Body of pancreas (tissue), 4 donors: ENCODE measurements around the gene PPFIBP2. TPM values are rescaled to one million over a fixed set of nuclear protein-coding genes. Genes with fewer than 3 reads are reported as not detected.

Experiments used
- ATAC-seq: fragments of 150-250 bp; one replicate; pipeline ENCODE4 v1.9.1; 2016
- DNase-seq, 4 donors: peaks; one replicate each; pipeline ENCODE4 v3.0.0-alpha.2; 2019
- H3K27ac ChIP-seq, 4 donors: fragments of 200-600 bp; sonication (generic); 1 replicate in 3 of 4; 2 replicates in 1 of 4; pipeline versions ENCODE4 v1.5.1 to v1.6.1; 2016 to 2019; ENCODE audit warnings: mild to moderate bottlenecking in 1 of 4, mixed read lengths in 1 of 4, moderate library complexity in 1 of 4
- H3K27me3 ChIP-seq, 2 donors: fragments of 200-600 bp; sonication (generic); one replicate each; pipeline ENCODE4 v1.6.0; 2016; ENCODE audit warnings: mild to moderate bottlenecking in 1 of 2
- H3K36me3 ChIP-seq, 2 donors: fragments of 200-600 bp; sonication (generic); replicated peaks in 1 of 2; 2 replicates each; pipeline ENCODE4 v1.5.1; 2016; ENCODE audit warnings: low read depth in 2 of 2; ENCODE audit not compliant: insufficient read depth in 1 of 2
- H3K4me1 ChIP-seq: fragments of 200-600 bp; sonication (generic); one replicate; pipeline ENCODE4 v1.6.0; 2016
- H3K4me3 ChIP-seq, 2 donors: fragments of 200-600 bp; sonication (generic); 1 replicate in 1 of 2; 2 replicates in 1 of 2; pipeline ENCODE4 v1.5.1; 2016 to 2019
- H3K9me3 ChIP-seq, 3 donors: fragments of 200-600 bp; sonication (generic); 1 replicate in 2 of 3; 2 replicates in 1 of 3; pipeline ENCODE4 v1.5.1; 2016
- POLR2A ChIP-seq, 3 donors: fragments of 450-650 bp; IDR thresholded peaks; one replicate each; pipeline ENCODE4 v1.6.1; 2016; ENCODE audit warnings: antibody characterized with exemption in 3 of 3, mild to moderate bottlenecking in 2 of 3
- WGBS, 2 donors: methylation state at CpG; one replicate each; pipeline ENCODE4 v1.1.5; 2017; 5-methylcytosine and 5-hydroxymethylcytosine counted together
- intact Hi-C: fragments of 100-400 bp; cut with DNase I; formaldehyde crosslinking; loops from one replicate; pipeline ENCODE4 v1.15.1; 2023
- total RNA-seq, 2 donors: library from RNA; depleted of rRNA; stranded (reverse); fragments of >200 nt; gene quantifications; one replicate each; pipeline ENCODE4 v1.1.0, GENCODE V29; 2016
- TF ChIP-seq, protein P1 (sequence below), 7 experiments: fragments of 450-650 bp in 4 of 7; fragments of 200-600 bp in 3 of 7; sonication (generic) in 3 of 7; IDR thresholded peaks; one replicate each; pipeline ENCODE4 v1.5.1; 2016 to 2019; ENCODE audit warnings: antibody characterized with exemption in 7 of 7

The PPFIBP2 gene
- total RNA-seq, 2 donors from 2014 or later: 34.9 to 35.3 TPM

DNA sequence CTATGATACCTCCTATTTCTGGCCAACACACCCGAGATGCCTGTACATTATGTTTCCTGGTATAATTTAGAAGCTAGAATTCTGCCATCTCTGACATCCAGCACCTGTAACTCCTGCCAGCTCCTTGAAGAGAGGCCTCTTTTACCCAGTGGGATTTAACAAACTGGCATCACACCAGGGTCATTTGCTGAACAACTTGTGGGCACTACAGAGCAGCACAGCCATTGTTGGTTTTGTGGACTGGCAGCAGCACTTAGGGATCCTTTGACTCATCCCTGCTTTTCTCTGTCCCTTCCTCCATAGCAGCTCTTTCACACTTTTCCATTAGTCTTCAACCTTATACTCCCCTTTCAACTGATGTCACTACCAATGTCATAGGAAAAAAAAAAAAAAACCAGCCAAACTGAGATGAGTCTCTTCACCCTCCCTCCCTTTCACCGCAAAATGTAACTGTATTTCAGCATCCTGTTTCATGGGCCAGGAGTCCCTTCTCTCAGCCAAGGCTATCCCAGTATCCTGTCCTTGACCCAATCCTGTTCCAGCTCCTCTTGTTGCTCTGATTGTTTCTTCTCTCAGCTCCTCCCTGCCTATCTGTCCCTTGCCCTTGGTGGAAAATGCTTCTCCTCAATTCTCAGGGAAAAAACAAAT is 68.7 kb downstream of the PPFIBP2 start:
- TF ChIP-seq, protein P1, sequence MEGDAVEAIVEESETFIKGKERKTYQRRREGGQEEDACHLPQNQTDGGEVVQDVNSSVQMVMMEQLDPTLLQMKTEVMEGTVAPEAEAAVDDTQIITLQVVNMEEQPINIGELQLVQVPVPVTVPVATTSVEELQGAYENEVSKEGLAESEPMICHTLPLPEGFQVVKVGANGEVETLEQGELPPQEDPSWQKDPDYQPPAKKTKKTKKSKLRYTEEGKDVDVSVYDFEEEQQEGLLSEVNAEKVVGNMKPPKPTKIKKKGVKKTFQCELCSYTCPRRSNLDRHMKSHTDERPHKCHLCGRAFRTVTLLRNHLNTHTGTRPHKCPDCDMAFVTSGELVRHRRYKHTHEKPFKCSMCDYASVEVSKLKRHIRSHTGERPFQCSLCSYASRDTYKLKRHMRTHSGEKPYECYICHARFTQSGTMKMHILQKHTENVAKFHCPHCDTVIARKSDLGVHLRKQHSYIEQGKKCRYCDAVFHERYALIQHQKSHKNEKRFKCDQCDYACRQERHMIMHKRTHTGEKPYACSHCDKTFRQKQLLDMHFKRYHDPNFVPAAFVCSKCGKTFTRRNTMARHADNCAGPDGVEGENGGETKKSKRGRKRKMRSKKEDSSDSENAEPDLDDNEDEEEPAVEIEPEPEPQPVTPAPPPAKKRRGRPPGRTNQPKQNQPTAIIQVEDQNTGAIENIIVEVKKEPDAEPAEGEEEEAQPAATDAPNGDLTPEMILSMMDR (IDR thresholded peaks at IDR 0.05): no peak
- no peak for TF ChIP-seq POLR2A (IDR thresholded peaks at IDR 0.05)
- ATAC-seq (peak; percentile 33), DNase-seq (no peak)
- Histone ChIP-seq H3K27ac (no peak overlapping the region), H3K36me3 (no peaks in the 10 kb centered on the region), H3K4me3 (no peak overlapping the region), H3K27me3 (no peaks in the 10 kb centered on the region), H3K4me1 (no peaks in the 10 kb centered on the region), H3K9me3 (no peaks in the 10 kb centered on the region)
- intact Hi-C loops: no loop called here
- 81 to 88% methylated on average over 2 of the region's 2 CpGs for WGBS, 2 donors

DNA sequence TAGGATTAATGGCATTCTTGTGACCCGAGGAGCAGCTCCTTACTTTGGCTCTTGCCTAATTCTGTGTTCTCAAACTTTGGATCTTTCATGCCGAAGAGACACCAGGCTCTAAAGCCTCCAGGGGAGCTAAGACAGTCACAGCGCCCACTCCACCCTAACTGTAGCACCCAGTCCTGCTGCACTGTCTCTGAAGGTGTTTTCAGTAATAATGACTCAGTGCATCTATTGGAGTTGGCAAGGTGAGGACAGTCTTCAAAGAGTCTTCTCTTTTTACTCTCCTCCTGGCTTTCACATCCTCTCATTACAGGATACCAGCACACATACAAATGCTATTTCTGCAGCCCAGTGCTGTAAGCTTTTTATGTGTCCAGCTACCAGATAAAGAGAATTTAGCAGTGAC is 69.4 kb downstream of the PPFIBP2 start:
- Histone ChIP-seq H3K4me1 (no peaks in the 10 kb centered on the region), H3K36me3 (no peaks in the 10 kb centered on the region), H3K27ac (no peak overlapping the region), H3K9me3 (no peaks in the 10 kb centered on the region), H3K27me3 (no peaks in the 10 kb centered on the region), H3K4me3 (no peak overlapping the region)
- intact Hi-C loops: no loop called here
- 90 to 99% methylated on average over 3 of the region's 3 CpGs for WGBS, 2 donors
- TF ChIP-seq POLR2A (IDR thresholded peaks at IDR 0.05): no peak
- TF ChIP-seq, protein P1 (IDR thresholded peaks at IDR 0.05): no peak
- no peak for ATAC-seq
- no peak for DNase-seq

DNA sequence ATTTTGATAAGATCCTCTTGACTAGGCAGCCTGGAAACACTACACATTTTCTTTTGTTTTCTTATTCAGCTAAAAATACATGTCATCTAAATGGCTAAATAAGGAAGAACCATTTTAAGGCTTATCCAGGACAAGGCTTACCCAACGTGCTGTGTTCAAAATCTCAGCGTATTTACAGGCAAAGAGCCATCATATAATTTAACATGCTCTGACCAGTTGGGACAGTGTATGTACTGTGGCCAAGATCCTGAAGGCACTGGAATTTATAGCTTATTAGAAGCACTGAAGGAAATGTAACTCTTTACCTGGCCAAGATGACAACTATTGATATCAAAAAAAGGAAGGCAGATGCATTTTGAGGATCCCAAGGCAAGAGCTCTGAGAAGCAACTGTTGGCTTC is 71.1 kb downstream of the PPFIBP2 start:
- WGBS, 2 donors: 83 to 88% methylated on average over 2 of the region's 2 CpGs
- H3K27me3 ChIP-seq: no peaks in the 10 kb centered on the region
- no peak for DNase-seq
- no peak overlapping the region for H3K27ac ChIP-seq
- no peaks in the 10 kb centered on the region for H3K9me3 ChIP-seq
- TF ChIP-seq, protein P1 (IDR thresholded peaks at IDR 0.05): no peak
- no peak for TF ChIP-seq POLR2A (IDR thresholded peaks at IDR 0.05)
- H3K4me3 ChIP-seq: no peak overlapping the region
- no peaks in the 10 kb centered on the region for H3K4me1 ChIP-seq
- ATAC-seq: no peak
- no peaks in the 10 kb centered on the region for H3K36me3 ChIP-seq
- intact Hi-C loops: no loop called here

DNA sequence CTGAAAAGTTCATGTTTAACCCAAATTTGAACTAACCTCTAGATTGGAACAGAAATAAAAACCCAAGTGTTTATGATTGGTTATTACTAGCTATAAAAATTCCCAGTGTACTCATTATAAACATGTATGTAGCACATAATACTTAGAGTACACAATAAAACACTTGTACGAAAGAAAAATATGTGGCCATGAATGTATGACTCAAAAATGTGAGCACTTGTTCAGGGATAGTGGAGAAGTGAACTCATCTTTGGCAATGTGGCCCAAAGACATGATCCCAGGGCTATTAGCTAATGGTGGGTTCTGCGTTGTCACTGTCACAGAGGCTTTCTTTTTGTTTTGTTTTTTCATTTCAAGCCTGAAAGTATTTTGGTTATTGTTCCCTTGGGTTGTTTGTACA is 72.0 kb downstream of the PPFIBP2 start:
- TF ChIP-seq, protein P1 (IDR thresholded peaks at IDR 0.05): no peak
- no peak for TF ChIP-seq POLR2A (IDR thresholded peaks at IDR 0.05)
- 92 to 93% methylated on average over 2 of the region's 2 CpGs for WGBS, 2 donors
- Histone ChIP-seq H3K36me3 (no peaks in the 10 kb centered on the region), H3K27me3 (no peaks in the 10 kb centered on the region), H3K4me1 (no peaks in the 10 kb centered on the region), H3K9me3 (no peaks in the 10 kb centered on the region), H3K4me3 (no peak overlapping the region), H3K27ac (no peak overlapping the region)
- no peak for DNase-seq
- intact Hi-C loops: no loop called here
- ATAC-seq: no peak

DNA sequence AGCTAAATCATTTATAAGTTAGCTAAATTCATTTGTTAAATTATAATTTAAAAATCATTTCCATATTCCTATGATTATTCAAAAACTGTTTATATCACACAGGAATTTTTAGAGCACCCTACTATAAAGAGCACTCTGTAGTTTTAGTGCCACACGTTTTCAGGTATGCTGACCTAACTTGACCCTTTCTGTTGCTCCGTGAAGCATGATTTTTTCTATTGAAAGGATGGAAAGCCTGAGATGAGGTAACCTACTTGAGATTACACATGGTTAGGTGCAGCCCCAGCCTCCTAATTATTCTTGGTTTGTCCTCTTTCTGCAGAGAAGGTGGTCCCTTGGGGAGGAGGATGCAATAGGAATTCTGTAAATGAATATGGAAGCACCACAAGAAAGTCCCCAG is 72.6 kb downstream of the PPFIBP2 start:
- H3K4me1 ChIP-seq: no peaks in the 10 kb centered on the region
- no peaks in the 10 kb centered on the region for H3K9me3 ChIP-seq
- TF ChIP-seq, protein P1 (IDR thresholded peaks at IDR 0.05): no peak
- no peak for TF ChIP-seq POLR2A (IDR thresholded peaks at IDR 0.05)
- 55 to 71% methylated on average over 2 of the region's 2 CpGs for WGBS, 2 donors
- no peaks in the 10 kb centered on the region for H3K36me3 ChIP-seq
- no peak for DNase-seq
- intact Hi-C loops: no loop called here
- no peaks in the 10 kb centered on the region for H3K27me3 ChIP-seq
- no peak overlapping the region for H3K4me3 ChIP-seq
- no peak for ATAC-seq
- H3K27ac ChIP-seq: no peak overlapping the region
